GM18873 (cell line): Measurements from ENCODE around the gene CDK14.

Source experiments
- ATAC-seq: cut with Tn5 transposase; IDR thresholded peaks from one replicate; pipeline ENCODE4 v1.9.1; 2021; ENCODE audit warnings: mild to moderate bottlenecking, moderate library complexity, moderate number of reproducible peaks; ENCODE audit not compliant: unreplicated experiment, low FRiP score

The CDK14 gene

GRCh38 chr7:90595801-90596670 is at the start of gene CDK14:
Gene CDK14, plus strand, starts transcription at chr7:90596321. Its CDS starts 307 bp downstream, at chr7:90596628.
- ATAC-seq = peak; percentile 40

- no peak for ATAC-seq
These were observed 45.1 kb upstream of the CDK14 start for GRCh38 chr7:90551036-90551435.

- no peak for ATAC-seq
These were observed 43.6 kb upstream of the CDK14 start for GRCh38 chr7:90552521-90552920.

- no peak for ATAC-seq
These were observed 35.4 kb upstream of the CDK14 start for GRCh38 chr7:90560730-90561129.

- no peak for ATAC-seq
These were observed 32.8 kb upstream of the CDK14 start for GRCh38 chr7:90563286-90563685.

- no peak for ATAC-seq
These were observed 31.7 kb upstream of the CDK14 start for GRCh38 chr7:90564455-90564854.

GRCh38 chr7:90568213-90568612 is 27.9 kb upstream of the CDK14 start:
- ATAC-seq = no peak

GRCh38 chr7:90569368-90569767 is 26.8 kb upstream of the CDK14 start:
- no peak for ATAC-seq

- ATAC-seq = no peak
These were observed 25.7 kb upstream of the CDK14 start for GRCh38 chr7:90570373-90570959.

GRCh38 chr7:90574146-90574819 is 21.8 kb upstream of the CDK14 start:
- no peak for ATAC-seq

GRCh38 chr7:90574820-90575187 is 21.3 kb upstream of the CDK14 start:
- ATAC-seq = no peak

GRCh38 chr7:90579181-90579688 is 16.9 kb upstream of the CDK14 start:
- ATAC-seq = no peak

GRCh38 chr7:90580051-90580450 is 16.1 kb upstream of the CDK14 start:
- ATAC-seq = no peak

GRCh38 chr7:90582164-90582563 is 14.0 kb upstream of the CDK14 start:
- ATAC-seq = no peak

GRCh38 chr7:90584378-90584777 is 11.7 kb upstream of the CDK14 start:
- no peak for ATAC-seq

GRCh38 chr7:90586091-90586490 is 10.0 kb upstream of the CDK14 start:
- ATAC-seq = no peak

GRCh38 chr7:90587766-90588165 is 8.4 kb upstream of the CDK14 start:
- ATAC-seq = no peak

GRCh38 chr7:90592033-90592432 is 4.1 kb upstream of the CDK14 start:
- no peak for ATAC-seq

- no peak for ATAC-seq
These were observed 2.9 kb upstream of the CDK14 start for GRCh38 chr7:90593205-90593604.

GRCh38 chr7:90594751-90595317 is 1.3 kb upstream of the CDK14 start:
- no peak for ATAC-seq

GRCh38 chr7:90595342-90595800 is 750 bp upstream of the CDK14 start:
- ATAC-seq = peak; percentile 9
